Endothelial cell of umbilical vein (primary cell): ENCODE data around the gene RNU6-9. TPM values are rescaled to one million over a fixed set of nuclear protein-coding genes. Genes with fewer than 3 reads are reported as not detected.
"Not testable (repeated sequence)": the region's sequence is repeated elsewhere in the genome, so short reads cannot be mapped to it uniquely, and the experiment has no call there.

Source experiments
- BruUV-seq: library from RNA; stranded (reverse); fragments of 400-500 nt; replicated peaks from 2 replicates; lab custom pipeline; 2021; lab: Mats Ljungman, UMichigan
- CTCF ChIA-PET: fragments of 300-600, 350-600 bp; sonication (Branson Sonifier 250); formaldehyde crosslinking; loops from one replicate; lab custom pipeline; 2021; ENCODE audit warnings: antibody characterized with exemption, inconsistent platforms; lab: Charles Lee
- POLR2A ChIA-PET: fragments of 300-600, 350-600 bp; sonication (Branson Sonifier 250); formaldehyde crosslinking; loops from one replicate; lab custom pipeline; 2021; ENCODE audit warnings: antibody characterized with exemption, inconsistent platforms; lab: Charles Lee
- DNase-seq: peaks from one replicate; pipeline ENCODE4 v3.0.0-alpha.2; 2011; ENCODE audit warnings: low read depth, low spot score
- FAIRE-seq: peaks from 2 replicates; lab custom pipeline; 2011; peaks lifted over from hg19 to GRCh38; lab: Jason Lieb, UNC
- H2AFZ ChIP-seq: 2 replicates; pipeline ENCODE4 v1.6.0; 2012; ENCODE audit warnings: low read depth, low read length, control low read depth, inconsistent platforms
- H3K27ac ChIP-seq: 2 replicates; pipeline ENCODE4 v1.5.1; 2011; ENCODE audit warnings: low read depth, mild to moderate bottlenecking, control low read depth, low read length, moderate library complexity; ENCODE audit not compliant: insufficient read depth
- H3K27me3 ChIP-seq, 2 experiments: 2 replicates each; pipeline versions ENCODE4 v1.6.0 to v1.6.1; 2011; ENCODE audit warnings: low read length in 2 of 2, mixed read lengths in 1 of 2; ENCODE audit not compliant: control insufficient read depth in 2 of 2, insufficient read depth in 2 of 2
- H3K36me3 ChIP-seq, 2 experiments: 2 replicates in 1 of 2; 3 replicates in 1 of 2; pipeline ENCODE4 v1.5.1; 2011; ENCODE audit warnings: low read length in 2 of 2, mild to moderate bottlenecking in 1 of 2, moderate library complexity in 1 of 2; ENCODE audit not compliant: control insufficient read depth in 2 of 2, insufficient read depth in 2 of 2; ENCODE audit errors: extremely low read depth in 1 of 2
- H3K4me1 ChIP-seq: 3 replicates; pipeline ENCODE4 v1.5.1; 2011; ENCODE audit warnings: mild to moderate bottlenecking, low read length; ENCODE audit not compliant: control insufficient read depth, insufficient read depth; ENCODE audit errors: extremely low read depth
- H3K4me2 ChIP-seq: 2 replicates; pipeline ENCODE4 v1.6.1; 2011; ENCODE audit warnings: low read length, control low read depth, mixed read lengths; ENCODE audit not compliant: insufficient read depth
- H3K4me3 ChIP-seq, 3 experiments: fragments of 200-600 bp in 1 of 3; sonication (generic), shearing (Covaris generic) in 1 of 3; replicated peaks in 1 of 3; 2 replicates each; pipeline ENCODE4 v1.5.1; 2011 to 2016; ENCODE audit warnings: control low read depth in 3 of 3, low read length in 3 of 3, mild to moderate bottlenecking in 2 of 3, inconsistent platforms in 1 of 3, low read depth in 1 of 3, moderate library complexity in 1 of 3; ENCODE audit not compliant: insufficient read depth in 1 of 3
- H3K79me2 ChIP-seq: 2 replicates; pipeline ENCODE4 v1.6.0; 2012; ENCODE audit warnings: low read length, inconsistent platforms; ENCODE audit not compliant: control insufficient read depth, insufficient read depth
- H3K9ac ChIP-seq: replicated peaks from 2 replicates; pipeline ENCODE3; 2011; ENCODE audit warnings: low read length, control low read depth; ENCODE audit not compliant: insufficient read depth; ENCODE audit errors: extremely low read depth
- H3K9me1 ChIP-seq: replicated peaks from 3 replicates; pipeline ENCODE4 v1.6.0; 2011; ENCODE audit warnings: mild to moderate bottlenecking, low read length; ENCODE audit not compliant: control insufficient read depth, insufficient read depth; ENCODE audit errors: extremely low read depth
- H3K9me3 ChIP-seq: replicated peaks from 2 replicates; pipeline ENCODE4 v1.5.1; 2012; ENCODE audit warnings: low read length, inconsistent platforms; ENCODE audit not compliant: control insufficient read depth, insufficient read depth
- H4K20me1 ChIP-seq: replicated peaks from 2 replicates; pipeline ENCODE3; 2011; ENCODE audit warnings: mild to moderate bottlenecking, low read length; ENCODE audit not compliant: control insufficient read depth, insufficient read depth; ENCODE audit errors: extremely low read depth
- CTCF ChIP-seq, 2 donors: IDR thresholded peaks; 1 replicate in 1 of 2; 2 replicates in 1 of 2; pipeline ENCODE4 v1.5.1; 2011; ENCODE audit warnings: low read length in 2 of 2, mild to moderate bottlenecking in 2 of 2, moderate library complexity in 2 of 2, control low read depth in 1 of 2, inconsistent platforms in 1 of 2, low read depth in 1 of 2; ENCODE audit not compliant: insufficient read depth in 1 of 2; ENCODE audit errors: extremely low read depth in 1 of 2
- FOS ChIP-seq: IDR thresholded peaks from 2 replicates; pipeline ENCODE4 v1.6.1; 2011; ENCODE audit warnings: mild to moderate bottlenecking, low read length, moderate library complexity, borderline replicate concordance; ENCODE audit not compliant: insufficient read depth
- JUN ChIP-seq: IDR thresholded peaks from 2 replicates; pipeline ENCODE4 v1.6.1; 2011; ENCODE audit warnings: borderline replicate concordance, low read depth; ENCODE audit not compliant: insufficient read length, insufficient read depth
- MAX ChIP-seq: IDR thresholded peaks from 2 replicates; pipeline ENCODE4 v1.6.1; 2011; ENCODE audit not compliant: insufficient read depth, insufficient read length
- MYC ChIP-seq: IDR thresholded peaks from one replicate; pipeline ENCODE4 v1.6.1; 2011; ENCODE audit warnings: mild to moderate bottlenecking, low read depth, low read length
- POLR2A ChIP-seq: IDR thresholded peaks from 2 replicates; pipeline ENCODE4 v1.6.1; 2012; ENCODE audit warnings: low read depth, mild to moderate bottlenecking, control low read depth, low read length
- POLR2AphosphoS5 ChIP-seq: IDR thresholded peaks from 2 replicates; pipeline ENCODE4 v1.6.1; 2012; ENCODE audit warnings: low read depth, mild to moderate bottlenecking, control low read depth, low read length, moderate library complexity; ENCODE audit not compliant: insufficient read depth
- dilution Hi-C: fragments of 300-500 bp; cut with MboI; formaldehyde crosslinking; loops from one replicate; pipeline ENCODE4 v1.15.0; 2019; ENCODE audit warnings: low sequenced_read_pairs; ENCODE audit not compliant: extremely low pct_ligation_motif_present
- intact Hi-C: fragments of 100-400 bp; cut with micrococcal nuclease; formaldehyde crosslinking; loops from one replicate; pipeline ENCODE4 v1.10.0; 2022
- polyA plus RNA-seq, 4 experiments: library from polyadenylated mRNA; depleted of rRNA in 3 of 4; stranded (reverse) in 3 of 4; unstranded in 1 of 4; fragments of >200 nt; gene quantifications; 2 replicates each; pipeline versions ENCODE4 v1.2.1 to v1.2.3, GENCODE V29; 2011 to 2012; ENCODE audit warnings: missing spikeins in 1 of 4
- total RNA-seq: library from RNA; stranded (reverse); gene quantifications from 2 replicates; pipeline ENCODE4 v1.2.3, GENCODE V29; 2021

The RNU6-9 gene
- total and polyA plus RNA-seq, 2 donors (not counting 3 experiments of a cell fraction or from before 2014, with no cell fraction given): not detected

GRCh38 chr19:878751-879561 is 14.3 kb upstream of the RNU6-9 start:
- H3K27me3 ChIP-seq, H3K79me2 ChIP-seq, H3K4me2 ChIP-seq, H3K4me1 ChIP-seq, BruUV-seq, H4K20me1 ChIP-seq, H3K9me1 ChIP-seq, DNase-seq, POLR2A ChIA-PET, H3K27ac ChIP-seq, H3K9me3 ChIP-seq, H3K4me3 ChIP-seq, dilution Hi-C loops, intact Hi-C loops, FAIRE-seq, H2AFZ ChIP-seq, H3K9ac ChIP-seq: not testable (repeated sequence)
- H3K36me3 ChIP-seq: peaks cover 0 to 37% of the 10 kb centered on the region in 2 experiments
- CTCF ChIA-PET: interaction anchor here (1.7 to 2.4 kb wide), 4 partner anchors 14 to 22 kb away, joined by 4 to 11 read pairs (median 6); partner anchors contain the start of genes MED16 and RNU6-9

- Histone ChIP-seq H4K20me1 (no peaks in the 10 kb centered on the region), H2AFZ (no peak overlapping the region), H3K9ac (no peak overlapping the region), H3K79me2 (no peaks in the 10 kb centered on the region), H3K4me3 (no peak overlapping the region), H3K36me3 (peaks cover 0 to 37% of the 10 kb centered on the region in 2 experiments), H3K4me2 (no peak overlapping the region), H3K27ac (no peak overlapping the region), H3K27me3 (no peaks in the 10 kb centered on the region), H3K4me1 (no peaks in the 10 kb centered on the region), H3K9me1 (no peaks in the 10 kb centered on the region), H3K9me3 (no peaks in the 10 kb centered on the region)
- TF ChIP-seq MYC: no peak
- no peak for TF ChIP-seq MAX
- no peak for TF ChIP-seq FOS
- no peak for TF ChIP-seq CTCF (IDR thresholded peaks at IDR 0.05; ENCODE audit: extremely low read depth in 1 of 2, insufficient read depth in 1 of 2, low read depth in 1 of 2, low read length in 2 of 2)
- no peak for TF ChIP-seq JUN
- TF ChIP-seq POLR2AphosphoS5: no peak
- no peak for TF ChIP-seq POLR2A
- DNase-seq (no peak), FAIRE-seq (no peak)
- no TSS peak for BruUV-seq
- dilution Hi-C loops (no loop called here), intact Hi-C loops (no loop called here)
- ChIA-PET CTCF (interaction anchor here (1.8 kb wide), 1 partner anchor 23 kb away, joined by 4 read pairs; no protein-coding TSS in a partner anchor), POLR2A (no interaction called here)
Observed at GRCh38 chr19:879711-880438, 13.4 kb upstream of the RNU6-9 start.
